Fibroblast of skin of left biceps (primary cell): ENCODE measurements around the gene SSH2.

Experiments
- DNase-seq, 2 experiments: peaks; one replicate each; pipeline ENCODE4 v3.0.0-alpha.2; 2013; ENCODE audit warnings: low read depth in 2 of 2

The SSH2 gene

DNA sequence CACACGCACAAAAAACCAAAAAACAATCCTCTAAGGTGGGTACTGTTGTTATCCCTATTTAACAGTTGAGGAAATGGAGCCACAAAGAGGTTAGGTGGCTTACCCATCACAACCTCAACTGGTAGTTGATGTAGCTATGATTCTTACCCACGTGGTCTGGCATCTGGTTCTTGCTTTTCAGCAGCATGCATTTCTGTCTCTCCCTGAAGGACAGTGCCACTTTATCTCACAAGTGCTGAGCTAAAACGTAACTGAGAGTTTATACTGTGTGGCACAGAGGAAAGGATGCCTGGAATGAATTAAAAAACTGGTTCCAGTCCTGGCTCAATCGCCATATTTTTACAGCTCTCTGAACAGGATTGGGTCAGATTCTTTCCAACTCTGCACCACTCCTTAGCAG lies 305.4 kb downstream of the SSH2 start:
- DNase-seq: no peak

DNA sequence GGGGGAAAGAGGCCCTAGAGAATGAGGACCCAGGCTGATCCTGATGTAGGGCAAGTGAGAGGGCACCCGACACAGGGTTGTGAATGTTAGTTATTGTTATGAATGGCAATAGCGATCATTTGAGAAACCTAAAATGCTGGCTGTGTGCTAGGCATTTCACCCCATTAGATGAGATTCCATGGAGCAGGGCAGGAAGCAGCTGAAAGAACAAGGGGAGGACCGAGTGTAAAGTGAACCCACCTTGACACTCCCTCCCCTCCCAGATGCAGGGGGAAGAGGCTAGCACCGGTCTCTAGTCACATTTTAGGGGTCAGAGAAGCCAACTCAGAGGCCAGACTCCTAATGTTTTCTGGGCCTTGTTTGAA lies 306.8 kb downstream of the SSH2 start:
- DNase-seq: no peak

DNA sequence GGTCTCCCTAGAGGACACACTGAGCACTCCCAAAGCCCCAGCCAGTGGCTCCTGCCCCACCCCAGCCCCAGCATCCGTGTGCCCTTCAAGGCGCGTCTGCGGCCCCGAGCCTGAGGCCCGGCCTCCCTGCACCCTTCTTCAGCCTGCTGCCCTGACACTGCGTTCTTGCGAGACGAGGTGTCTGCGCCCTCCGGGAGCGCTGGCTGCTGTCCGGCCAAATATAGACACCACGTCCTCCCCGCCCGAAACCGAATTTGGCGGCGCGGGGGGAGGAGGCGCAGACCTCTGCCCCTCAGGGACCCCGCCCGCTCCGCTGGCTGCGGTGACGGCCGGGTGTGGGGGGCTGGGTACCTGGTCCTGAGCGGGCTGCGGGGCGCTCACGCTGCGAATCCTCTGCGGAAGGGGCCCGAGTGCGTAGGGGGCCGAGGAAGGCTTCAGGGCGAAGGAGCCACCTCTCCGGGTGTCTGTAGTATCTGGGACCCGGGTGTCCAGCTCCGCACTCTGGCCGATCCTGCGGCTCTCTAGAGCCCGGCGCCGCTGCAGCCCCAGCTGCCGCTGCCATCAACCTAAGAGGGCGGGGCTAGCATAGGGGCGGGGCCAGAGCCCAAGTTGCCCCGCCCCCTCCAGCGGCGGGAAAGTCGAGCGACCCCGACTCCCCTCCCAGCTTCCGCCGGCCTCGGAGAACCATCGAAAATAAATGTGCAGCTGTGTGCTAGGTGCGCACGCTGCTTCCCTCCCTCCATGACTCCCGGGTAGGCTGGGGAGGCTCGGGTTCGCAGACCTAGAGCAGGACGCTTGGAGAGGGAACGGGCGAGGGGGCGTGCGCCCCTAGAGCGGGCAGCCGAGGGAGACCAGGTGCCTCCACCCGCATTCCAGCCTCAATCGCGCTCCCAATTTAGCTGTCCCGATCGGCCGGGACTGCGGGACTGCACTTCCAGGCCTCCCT lies 307.4 kb downstream of the SSH2 start, which contains the start of gene CORO6:
Gene CORO6 (minus strand): TSS at position 576 of the 946 bp plus-strand sequence. CDS start 1,491 bp downstream, outside the sequence.
- DNase-seq: no peak

DNA sequence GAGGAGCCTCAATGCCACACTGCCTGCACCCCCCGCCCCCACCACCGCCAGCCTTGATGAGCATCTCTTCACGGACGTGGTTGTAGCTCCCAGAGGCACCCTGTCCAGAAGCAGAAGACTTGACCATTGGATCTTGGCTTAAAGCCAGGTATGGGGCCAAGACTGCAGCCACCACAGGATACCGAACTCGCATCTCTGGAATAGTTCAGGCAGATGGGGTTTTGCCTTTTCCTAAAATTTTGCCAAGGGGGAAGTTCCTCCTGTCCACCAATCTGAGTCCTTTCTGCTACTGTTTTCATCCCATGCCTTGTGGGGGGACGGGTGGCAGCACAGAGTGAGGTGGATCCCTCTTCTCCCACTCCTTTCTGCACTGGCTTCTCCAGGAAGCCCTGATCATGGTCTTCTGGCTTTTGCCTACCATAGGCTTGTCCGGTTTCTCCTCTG lies 308.3 kb downstream of the SSH2 start:
- DNase-seq: no peak

DNA sequence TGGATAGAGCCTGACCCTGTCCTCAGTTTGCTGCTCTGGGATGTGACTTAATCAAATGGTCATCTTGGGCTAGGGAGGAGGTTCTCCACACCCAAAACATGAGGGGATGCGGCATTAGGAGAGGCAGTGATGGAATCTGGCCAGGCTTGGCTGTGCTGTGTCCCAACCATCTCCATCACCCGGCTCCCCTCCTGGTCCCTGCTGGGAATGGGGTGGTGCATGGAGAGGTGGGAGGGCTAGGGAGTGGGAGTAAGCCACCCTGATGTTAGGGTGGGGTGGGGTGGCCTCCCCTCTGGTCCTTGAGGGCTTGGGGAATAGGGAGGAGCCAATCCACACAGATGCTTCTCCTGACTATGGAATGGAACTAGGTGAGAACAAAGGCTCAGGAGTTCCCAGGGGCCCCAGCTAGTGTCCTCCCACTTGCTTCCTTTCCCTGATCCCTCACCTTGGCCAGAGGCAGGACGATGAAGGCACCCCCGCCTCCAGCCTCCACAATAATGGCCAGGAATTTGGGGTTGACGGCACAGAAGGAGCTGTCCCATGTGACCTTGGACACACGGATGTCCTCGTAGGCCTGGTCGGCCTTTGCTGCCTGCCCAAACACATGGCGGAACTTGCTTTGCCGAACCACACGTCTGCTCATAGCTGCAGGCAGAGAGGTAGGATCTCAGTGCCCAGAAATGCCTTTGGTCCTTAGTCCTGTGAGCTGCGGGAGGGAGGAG lies 309.1 kb downstream of the SSH2 start:
- DNase-seq: no peak

DNA sequence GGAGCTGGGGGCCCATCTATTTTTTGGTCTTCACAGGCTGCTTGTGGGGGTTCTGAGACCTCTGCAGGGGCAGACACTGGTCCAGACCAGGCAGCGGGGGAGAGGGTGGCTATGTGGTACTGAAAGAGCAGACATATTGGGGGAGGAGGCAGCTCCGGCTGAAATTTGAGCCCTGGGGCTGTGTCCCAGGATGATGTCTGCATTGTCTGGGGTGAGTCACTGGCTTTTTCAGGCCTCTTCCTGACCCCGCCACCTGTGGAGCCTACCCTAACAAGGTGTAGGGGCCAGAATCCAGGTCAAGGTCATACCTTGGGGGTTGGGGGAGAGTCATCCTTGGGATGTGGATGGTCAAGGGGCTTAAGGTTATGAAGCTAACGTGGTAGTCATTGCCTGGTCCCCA lies 309.8 kb downstream of the SSH2 start:
- DNase-seq: no peak

DNA sequence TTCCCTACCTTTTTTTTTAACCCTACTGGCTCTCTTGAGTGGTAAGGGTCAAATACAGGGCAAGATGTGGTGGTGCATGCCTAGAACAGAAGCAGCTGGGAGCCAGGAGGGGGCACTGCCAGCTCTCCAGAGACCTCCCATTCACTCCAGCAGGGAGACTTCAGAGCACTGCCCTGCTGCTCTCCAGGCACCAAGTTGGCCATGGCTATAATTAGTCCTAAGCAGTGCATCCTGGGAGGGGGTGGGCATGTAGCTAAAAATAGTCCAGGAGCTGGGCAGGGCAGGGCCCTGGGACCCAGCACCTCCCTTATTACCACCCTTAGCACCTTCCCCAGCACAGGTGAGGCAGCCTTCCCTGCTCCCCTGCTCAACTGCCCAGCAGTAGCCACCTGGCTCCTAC lies 310.8 kb downstream of the SSH2 start:
- no peak for DNase-seq

DNA sequence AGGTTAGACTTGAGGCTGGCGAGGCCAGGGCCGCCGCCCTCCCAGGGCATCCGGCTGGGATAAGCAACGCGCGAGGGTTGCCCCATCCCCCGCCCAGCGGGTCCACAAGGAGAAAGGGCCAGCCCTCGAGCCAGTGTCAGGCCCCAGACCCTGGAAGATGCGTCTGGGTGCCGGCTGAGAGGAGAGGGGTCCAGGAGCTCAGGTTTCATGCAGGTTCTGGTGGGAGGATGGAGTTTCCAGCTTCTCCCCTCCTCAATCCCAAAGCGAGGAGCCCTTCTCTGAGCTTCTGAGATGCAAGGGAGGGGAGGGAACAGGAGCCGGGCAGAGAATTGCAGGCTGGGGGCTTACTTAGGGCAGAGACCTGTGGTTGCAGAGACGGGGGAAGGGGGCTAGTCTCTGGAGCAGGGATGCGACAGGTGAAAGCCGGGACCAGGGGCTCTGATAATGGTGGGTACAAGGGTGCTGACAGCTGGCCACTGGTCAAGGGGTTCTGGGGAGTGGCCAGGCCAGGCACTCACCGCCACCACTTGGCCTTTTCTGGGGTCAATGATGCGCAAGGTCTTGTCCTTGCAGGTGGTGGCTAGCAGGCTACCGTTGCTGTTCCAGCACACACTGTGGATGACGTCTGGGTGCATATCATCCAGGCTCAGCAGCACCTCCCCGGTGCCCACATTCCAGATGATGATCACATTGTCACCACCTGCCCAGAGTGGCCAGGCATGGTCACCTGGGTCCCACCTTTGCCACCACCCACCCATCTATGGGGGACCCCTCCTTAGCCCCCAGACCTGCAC lies 311.6 kb downstream of the SSH2 start:
- DNase-seq: no peak

DNA sequence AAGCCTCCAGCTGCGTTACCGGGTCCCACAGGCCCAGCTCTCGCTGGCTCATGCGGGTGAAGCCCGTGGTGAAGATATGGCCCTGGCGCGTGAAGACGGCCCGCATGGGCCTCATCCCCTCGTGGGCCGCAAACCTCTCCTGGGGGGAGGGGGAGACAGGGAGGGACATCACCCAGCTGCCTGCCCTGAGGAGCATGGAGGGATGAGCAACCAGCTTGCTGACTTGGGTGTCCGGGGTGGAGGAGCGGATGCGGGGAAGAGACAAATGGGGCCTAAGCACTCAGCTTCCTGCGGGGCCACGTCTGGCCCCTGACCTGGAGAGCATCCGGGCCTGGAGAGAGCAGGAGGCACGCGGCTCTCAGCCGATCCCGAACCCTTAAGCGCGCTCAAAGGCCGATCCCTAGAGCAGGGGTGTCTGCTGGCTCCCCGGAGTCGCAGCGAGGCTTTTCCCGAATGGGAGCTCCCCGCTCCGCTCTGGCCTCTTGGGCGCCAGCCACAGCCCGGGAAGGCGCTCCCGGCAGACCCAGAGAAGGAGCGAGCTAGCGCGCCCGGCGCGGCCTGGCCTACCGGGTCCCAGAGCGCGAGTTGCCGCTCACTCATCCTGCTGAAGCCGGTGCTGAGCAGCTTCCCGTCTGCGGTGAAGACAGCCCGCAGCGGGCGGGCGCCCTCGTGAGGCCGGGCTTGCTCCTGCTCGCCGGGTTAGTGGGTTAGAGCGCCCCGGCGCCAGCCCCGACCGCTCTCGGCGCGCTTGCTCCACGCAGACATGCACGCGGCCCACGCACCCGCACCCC lies 312.4 kb downstream of the SSH2 start:
- DNase-seq: no peak

DNA sequence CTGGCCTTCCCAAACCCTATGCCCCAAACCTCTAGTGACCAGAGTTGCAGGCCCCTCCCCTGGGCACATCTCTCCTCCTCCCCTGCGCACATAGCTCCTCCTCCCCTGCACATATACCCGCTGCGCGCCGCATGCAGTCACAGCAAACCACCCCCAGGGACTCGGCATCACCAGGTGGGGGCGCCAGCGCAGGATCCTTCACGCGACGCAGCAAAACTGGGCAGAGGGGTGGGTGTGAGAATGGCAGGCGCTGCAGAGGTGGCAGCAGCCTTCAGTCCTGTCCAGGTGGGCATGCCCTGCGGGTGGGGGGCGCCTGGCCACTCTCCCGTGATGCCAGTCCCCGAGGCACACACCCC lies 312.9 kb downstream of the SSH2 start:
- no peak for DNase-seq

DNA sequence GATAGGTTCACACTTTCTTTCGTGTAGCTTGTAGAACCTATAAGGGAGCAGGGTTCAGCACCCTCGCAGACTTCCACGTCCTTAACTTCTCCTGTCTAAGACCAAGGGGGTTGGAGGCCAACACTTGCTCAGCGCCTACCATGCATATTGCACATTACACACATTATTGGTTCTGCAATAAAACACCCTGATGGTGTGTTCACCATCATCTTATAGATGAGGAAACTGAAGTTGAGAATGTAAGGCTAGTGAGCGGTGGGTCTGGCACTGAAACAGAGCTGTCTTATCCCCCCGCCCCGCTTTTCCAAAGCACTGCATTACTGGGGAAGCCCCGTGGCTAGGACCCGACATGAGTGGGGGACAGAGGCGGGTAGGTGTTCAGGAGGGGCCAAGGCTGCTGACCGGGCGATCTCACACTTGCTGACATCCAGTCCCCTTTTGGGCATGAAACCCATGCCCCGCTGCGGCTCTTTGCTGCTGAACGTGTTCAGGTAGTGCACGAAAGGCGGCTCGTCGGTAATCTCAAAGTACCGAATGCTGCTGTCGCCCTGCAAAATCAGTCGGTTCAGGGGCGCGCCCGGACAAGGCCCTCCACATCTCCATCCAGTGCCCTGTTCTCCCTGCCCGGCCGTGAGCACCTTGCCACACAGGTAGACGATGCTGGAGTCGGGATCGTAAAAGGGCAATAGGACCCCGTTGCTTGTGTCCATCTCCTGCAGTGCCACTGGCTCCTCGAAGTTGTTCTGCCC lies 313.6 kb downstream of the SSH2 start:
- DNase-seq: no peak

DNA sequence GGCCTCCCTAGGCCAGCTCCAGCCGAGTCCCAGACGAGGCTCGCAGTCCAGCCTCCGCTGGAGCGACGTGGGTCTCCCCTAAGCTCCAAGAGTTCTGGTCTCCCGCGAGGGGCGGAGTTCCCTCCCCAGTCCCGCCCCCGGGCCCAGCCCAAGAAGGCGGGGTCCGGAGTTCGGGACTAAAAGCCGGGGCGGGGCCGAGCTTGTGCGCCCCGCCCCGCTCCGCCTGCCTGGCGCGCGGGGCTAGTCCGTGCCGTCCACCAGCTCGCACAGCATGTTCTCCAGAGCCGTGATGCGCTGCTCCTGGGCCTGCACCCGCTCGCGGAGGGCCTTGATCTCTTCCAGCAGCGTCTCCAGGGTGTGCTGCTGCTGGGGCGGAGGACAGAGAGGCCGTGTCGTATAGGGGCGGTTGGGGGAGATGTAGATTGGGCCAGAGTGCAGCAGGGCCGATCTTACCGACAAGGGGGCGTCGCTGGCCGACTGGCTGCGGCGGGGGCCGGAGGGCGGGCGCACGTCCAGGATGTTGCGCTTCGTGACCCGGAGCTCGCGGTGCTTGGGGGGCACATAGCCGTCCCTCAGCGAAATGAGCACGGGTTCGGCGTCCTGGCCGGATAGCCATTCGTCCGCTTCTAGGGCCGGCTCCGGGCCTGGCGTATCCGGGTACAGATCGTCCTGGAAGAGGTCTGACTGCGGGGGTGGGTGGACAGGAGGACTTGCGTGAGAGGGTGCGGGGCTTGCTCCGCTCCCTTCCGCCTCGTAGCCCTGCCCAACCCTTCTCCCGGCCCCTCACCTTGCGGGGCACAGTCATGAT lies 314.3 kb downstream of the SSH2 start:
- DNase-seq: peak in 1 of 2 experiments; percentile 41

DNA sequence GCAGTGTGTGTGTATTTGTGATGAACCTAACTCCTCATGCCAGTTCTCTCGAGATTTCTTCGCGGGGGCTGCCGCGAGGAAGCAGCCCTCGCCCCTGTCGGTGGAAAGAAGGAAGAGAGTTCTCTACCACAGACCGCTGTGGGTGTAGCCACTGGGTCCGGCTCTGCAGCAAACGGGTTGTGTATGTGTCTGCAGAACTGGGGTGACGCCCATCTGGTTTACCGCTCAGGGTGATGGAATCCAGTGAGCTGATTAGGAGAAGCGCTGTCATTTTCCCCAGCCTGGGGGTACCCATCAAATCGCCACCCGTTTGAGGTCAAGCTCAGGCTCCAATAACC lies 315.0 kb downstream of the SSH2 start:
- no peak for DNase-seq

DNA sequence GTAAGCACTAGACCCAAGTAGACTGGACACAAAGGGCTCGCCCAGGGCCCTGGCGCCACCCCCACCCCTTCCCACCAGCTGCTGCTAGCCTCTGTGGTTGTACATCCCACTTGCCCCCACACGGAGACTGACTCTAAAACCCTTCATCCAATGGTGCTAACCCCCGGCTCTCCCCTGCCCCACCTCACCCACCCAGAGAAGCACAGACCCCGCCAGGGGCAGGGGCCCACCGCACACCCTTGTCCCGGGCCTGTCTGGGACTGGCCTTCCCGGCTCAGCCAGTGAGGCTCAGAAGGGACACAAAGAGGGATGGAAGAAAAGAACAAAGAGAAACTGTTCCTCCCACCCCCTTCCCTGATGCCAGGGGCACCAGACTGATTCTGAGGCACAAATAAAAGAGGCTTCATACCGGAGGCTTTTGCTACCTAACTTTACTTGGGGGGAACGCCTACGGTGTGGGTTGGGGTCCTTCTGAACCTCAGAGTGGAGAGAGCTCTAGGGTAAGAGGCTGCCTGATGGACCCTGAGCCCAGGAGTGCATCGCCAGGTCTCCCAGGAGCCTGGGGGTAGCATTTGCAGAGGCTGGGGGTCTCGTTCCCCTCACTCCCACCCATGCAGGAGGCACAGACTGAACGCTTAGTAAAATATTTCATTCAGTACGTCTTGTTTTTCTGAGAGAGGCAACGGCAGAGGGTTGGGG lies 315.5 kb downstream of the SSH2 start:
- no peak for DNase-seq

DNA sequence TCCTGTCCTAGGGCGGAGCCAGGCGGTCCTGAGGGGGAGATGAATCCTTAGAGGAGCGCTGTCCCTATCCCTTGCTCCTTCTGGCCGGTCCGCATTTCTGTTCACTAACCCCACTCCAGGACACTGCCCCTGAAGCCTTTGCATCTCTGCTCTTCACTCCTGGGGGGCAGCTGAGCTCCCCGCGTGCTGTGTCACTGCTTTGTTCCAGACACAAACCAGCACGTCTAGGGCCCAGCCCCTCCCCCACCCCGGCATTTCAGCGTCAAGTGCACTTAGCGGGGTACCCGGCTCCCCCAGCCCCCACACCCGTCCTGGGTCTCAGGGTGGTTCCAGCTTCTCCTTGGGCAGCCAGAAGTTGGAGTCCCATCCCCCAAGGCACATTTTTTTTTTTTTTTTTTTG lies 316.2 kb downstream of the SSH2 start:
- no peak for DNase-seq

DNA sequence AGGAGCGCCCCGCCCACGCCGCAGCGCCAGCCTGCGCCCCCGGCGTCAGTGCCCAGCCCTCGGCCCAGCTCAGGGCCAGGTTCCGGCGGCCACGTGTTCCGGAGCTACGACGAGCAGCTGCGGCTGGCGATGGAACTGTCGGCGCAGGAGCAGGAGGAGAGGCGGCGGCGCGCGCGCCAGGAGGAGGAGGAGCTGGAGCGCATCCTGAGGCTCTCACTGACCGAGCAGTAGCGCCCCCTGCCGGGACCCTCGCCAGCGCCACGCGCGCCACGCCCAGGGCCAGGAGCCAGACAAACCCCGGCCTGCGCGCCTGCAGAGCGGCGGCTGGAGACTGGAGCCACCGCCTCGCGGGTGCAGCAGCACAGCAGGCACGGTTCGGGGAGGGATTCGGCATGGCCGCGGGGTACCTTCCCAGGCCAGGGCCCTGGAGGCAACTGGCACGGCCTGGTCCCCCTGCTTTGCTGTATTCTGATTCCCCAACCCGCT lies 316.6 kb downstream of the SSH2 start:
- DNase-seq: peak; percentile 66 to 67

DNA sequence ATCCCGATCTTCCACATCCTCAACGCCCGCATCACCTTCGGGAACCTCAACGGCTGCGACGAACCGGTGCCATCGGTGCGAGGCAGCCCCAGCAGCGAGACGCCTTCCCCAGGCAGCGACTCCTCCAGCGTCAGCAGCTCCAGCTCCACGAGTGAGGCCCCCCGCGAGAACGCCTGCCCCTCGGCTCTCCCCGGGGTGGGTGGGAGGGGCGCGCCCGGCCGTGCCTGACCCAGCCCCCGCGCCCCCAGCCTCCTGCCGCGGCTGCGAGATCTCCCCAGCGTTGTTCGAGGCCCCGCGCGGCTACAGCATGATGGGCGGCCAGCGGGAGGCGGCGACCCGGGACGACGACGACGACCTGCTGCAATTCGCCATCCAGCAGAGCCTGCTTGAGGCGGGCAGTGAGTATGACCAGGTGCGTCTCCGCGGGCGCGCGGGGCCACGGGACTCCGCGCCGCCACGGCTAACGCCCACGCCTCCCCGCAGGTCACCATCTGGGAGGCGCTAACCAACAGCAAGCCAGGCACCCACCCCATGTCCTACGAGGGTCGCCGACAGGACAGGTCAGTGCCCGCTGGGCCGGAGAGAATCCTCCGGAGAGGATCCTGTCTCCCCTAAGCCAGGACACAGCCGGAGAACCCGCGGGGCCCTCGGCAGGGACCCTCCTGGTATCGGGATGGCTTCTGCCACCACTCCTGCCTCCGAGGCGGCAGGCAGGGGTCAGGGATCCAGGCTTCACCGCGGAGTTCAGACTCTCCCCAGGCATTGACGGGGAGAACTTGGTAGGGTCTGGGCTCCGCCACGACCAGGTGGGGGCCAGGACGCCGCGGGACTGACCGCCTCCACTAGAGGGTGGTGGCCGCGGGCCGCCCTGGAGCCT lies 317.4 kb downstream of the SSH2 start:
- DNase-seq: no peak

DNA sequence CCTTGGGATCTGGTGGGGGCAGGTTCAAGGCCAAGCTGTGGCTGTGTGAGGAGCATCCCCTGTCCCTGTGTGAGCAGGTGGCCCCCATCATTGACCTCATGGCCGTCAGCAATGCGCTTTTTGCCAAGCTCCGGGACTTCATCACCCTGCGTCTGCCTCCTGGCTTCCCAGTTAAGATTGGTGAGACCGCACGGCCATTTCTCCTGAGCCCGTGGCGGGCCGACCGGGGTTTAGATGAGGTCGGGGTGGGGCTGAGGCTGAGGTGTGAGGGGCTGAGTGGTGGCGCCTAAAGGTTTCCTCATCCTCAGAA lies 318.0 kb downstream of the SSH2 start:
- no peak for DNase-seq
